NCI-H1105 treated with DMSO at 0.1 percent for 48 hours (cell line): Measurements from ENCODE around the gene PHYHIPL.

Experiments used
- DNase-seq: peaks from one replicate; lab custom pipeline; 2025; lab: John Stamatoyannopoulos, UW

Gene PHYHIPL

DNA sequence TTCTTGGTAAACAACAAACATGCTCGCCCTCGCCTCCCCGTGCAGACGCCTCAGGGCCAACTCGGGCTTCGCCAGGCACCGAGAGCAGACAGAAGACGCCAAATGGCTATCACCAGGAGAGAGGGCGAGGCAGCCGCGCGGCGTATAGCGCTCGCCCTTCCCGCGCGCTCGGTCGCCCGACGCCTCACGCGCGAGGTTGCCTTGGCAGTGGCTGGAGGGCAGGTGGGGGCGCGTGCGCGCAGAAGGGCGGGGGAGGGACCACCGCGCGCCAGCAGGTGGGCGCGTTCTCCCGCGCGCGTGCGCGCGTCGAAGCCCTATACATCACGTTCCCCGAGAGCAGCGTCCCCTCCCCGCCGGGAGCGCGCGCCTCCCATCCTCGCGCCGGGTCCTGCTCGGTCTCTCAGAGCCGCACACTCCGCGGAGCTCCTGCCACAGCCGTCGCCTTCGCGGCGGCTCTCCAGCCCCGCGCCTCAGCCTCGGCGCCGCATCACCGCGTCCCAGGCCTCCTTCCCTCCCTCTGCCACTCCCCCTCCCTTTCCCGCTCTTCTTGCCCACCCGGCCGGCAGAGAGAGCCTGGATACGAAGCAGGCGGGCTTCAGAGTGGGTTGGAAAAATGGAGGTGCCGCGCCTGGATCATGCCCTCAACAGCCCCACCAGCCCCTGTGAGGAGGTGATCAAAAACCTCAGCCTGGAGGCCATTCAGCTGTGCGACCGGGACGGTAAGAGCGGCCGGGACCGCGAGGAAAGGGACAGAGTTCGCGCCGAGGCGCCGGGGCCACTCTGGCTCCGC, at the start of gene PHYHIPL:
Gene PHYHIPL, plus strand, starts transcription at position 403 of the 790 bp plus-strand sequence. Its CDS starts 211 bp downstream, at position 614.
- peak; percentile 73 for DNase-seq

DNA sequence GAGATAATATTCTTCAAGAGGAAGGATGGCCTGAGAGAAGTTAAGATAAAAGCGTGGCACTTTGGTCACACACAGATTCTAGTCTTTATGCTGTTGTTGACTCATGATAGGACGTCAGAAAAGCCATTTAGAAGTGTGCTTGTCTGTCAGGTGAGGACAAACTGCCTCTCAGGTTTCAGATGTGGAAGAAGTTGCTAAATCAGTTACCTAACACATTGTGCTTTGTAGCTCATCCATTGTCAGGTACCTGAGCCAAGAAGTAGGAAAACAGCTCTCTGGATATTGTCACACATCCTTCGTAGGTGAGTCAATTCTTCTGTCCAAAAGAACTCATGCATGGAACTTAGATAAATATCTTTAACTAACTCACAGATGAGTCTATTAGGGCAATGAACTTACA, 49.5 kb upstream of the PHYHIPL start:
- no peak for DNase-seq

GRCh38 chr10:59127991-59128390, 48.5 kb upstream of the PHYHIPL start:
- DNase-seq: no peak

DNA sequence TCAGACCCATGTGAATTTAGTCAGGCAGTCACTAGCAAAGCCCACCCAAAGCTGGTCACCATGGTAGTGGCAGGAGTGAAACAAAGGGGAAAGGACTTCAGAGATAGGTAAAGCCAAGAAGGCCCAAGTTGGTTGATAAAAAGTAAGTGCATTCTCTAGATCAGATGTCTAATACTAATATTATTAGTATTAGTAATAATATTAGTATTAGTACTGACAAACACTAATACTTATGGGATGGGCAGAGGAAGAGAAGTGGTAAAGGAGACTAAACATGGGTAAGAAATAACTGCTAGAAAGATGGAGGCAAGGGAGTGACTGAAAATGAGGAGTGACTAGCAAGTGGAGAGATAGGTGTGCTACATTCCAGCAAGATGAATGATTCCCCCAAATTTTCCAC, 46.6 kb upstream of the PHYHIPL start:
- no peak for DNase-seq

GRCh38 chr10:59131666-59132065, 44.8 kb upstream of the PHYHIPL start:
- DNase-seq: no peak

DNA sequence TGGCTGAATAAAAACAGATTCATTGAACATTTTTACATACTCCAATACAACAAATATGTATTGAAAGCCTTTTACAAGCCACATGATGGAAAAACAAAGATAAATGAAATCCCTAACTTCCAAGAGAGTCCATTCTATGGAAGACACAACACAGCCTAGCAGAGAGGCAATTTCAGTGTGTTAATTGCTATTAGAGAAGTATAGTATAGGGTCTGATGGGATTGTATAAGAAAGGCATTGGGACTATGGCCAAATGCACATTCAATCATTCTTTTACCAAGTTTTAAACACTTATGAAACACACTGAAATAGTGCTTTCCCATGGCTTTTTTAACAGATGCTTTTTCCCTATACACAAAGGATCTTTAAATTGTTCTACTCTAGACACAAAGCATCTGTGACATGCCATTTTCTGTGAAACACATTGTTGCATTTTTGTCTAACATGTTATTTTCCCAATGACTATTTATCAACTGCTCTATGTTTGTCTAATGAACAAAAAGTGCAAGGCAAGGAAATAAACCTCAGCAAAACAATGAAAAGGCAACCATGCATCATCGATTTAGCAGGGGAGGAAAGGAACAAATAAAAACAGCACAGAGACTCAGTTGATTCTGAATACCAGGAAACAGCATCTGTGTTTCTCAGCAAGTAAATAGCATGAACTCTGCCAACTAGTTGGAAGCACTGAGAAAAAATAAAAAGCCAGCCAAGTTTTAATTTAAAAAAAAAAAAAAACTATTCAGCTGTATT, 42.4 kb upstream of the PHYHIPL start:
- DNase-seq: no peak

DNA sequence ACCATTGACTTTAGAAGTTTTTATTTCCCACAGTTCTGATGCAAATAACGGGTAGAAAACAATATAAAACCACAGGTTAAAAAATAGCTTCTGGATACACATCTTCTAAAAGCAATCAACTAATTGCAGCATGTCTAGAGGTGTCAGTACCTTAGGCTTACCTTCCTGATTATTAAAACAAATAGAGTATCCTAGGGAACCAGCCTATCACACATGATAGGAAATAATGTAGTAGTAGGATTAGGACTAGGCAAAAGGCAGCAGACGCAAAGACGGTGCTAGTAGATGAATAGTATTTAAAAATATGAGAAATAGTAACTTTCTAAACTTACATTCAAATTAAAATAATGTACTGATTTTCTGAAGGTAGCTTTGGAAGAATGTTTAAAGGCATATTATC, 41.7 kb upstream of the PHYHIPL start:
- no peak for DNase-seq

DNA sequence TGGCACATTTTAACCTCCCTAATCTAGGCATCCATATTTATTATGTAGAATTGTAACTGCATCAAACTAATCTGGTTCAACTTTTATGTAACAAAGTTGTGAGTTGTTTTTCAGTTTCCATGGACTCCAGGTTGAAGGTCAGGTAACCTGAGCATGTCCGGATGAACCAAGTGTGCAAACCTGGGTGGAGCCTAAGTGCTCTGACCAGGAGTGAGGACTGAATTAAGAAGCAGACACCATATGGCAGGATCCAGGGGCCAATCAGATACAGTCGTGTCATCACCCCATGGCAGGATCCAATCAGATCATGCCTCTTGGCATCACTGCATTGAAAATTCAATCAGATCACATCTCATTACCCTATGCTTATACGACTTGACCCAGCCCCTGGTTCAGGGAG, 41.2 kb upstream of the PHYHIPL start:
- DNase-seq: no peak

GRCh38 chr10:59138052-59138451, 38.4 kb upstream of the PHYHIPL start:
- DNase-seq: no peak

- no peak for DNase-seq
Observed at GRCh38 chr10:59143544-59143943, 32.9 kb upstream of the PHYHIPL start.

- DNase-seq: no peak
Observed at GRCh38 chr10:59148701-59149100, 27.7 kb upstream of the PHYHIPL start.

DNA sequence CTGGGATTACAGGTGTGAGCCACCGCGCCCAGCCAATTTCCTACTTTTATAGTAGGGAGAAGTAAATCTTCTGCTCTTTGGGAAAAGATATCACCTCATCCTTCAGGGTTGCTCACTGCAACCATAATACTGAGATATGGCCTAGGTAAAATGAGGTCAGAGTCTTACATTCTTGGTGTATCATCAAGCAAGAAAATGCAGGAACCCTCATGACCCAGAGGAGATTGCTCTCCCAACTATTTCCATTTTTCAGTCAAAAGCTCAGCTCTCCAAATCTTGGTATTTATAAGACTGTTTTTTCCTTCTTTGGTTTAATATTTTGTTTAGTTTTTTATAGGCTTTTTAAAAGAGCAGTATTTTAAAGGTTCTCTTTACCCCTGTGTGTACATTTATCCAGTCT, 20.9 kb upstream of the PHYHIPL start:
- DNase-seq: no peak

GRCh38 chr10:59167512-59167911, 8.9 kb upstream of the PHYHIPL start:
- DNase-seq: no peak

DNA sequence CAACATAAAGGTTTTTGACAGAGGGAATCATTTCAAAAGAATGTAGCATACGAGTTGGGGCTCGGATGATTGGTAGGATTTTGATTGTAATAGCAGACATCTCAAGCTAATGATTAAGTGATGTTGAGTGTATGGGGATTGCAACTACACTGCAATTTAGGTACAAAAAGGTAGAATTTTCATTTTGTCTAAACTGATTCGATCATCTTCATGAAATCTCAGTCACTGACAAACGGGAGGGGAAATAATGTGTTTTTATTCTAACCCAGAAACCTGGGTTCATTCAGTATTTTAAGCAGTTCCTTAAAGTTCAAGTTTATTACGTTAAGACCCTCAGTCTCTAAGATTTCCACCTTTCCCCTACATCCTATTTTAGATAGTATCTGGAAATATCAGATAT, 3.9 kb upstream of the PHYHIPL start:
- DNase-seq: no peak

DNA sequence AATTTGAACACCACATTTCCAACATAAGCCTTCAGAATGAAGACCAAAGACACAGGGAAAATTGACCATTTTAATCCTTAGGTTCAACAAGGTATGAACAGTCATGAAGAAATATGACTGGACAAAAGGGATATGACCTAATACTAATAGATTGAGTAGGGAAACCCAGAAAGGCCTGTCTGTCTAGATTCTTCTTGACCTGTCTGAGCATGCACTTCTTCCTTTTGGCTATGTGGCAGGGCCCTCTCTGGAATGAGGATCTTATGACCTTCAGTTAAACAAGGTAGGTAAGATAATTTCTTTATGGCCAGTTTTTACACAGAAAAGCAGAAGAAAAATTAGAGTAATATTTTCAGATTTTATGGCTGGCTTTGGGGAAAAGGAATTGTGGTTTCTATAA, 3.0 kb upstream of the PHYHIPL start:
- DNase-seq: no peak

DNA sequence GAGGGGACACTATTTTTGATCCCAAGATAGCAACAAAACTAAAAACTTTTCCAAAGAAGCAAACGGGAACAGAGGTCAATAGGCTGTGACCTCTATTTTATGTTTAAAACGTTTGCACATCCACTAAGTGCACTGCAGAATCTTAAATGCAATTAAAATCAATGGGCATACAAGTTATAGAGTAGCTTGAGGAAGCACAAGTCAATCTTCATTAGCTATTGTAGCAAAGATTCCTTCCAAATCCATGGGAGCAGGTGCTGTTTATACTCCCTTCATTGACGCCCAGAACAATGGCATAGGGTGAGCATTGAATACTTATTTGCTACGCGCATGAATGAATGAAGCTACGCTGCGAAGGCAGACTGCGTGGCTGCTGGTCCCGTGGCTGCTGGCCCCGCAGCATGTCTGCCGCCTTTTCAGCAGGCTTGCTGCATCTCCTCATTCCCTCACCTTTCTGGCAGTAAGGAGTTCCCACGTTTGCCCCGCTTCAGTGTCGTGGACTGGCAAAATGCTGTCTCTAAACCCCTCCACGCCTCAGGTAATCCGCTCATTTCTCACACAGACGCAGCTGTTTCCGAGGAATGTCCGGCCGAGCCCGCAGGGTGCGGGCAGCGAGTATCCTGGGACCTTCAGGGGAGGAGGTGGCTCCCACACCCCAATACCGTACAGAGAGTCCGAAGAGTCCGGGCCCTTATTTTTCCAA, 754 bp upstream of the PHYHIPL start:
- peak; percentile 54 for DNase-seq

DNA sequence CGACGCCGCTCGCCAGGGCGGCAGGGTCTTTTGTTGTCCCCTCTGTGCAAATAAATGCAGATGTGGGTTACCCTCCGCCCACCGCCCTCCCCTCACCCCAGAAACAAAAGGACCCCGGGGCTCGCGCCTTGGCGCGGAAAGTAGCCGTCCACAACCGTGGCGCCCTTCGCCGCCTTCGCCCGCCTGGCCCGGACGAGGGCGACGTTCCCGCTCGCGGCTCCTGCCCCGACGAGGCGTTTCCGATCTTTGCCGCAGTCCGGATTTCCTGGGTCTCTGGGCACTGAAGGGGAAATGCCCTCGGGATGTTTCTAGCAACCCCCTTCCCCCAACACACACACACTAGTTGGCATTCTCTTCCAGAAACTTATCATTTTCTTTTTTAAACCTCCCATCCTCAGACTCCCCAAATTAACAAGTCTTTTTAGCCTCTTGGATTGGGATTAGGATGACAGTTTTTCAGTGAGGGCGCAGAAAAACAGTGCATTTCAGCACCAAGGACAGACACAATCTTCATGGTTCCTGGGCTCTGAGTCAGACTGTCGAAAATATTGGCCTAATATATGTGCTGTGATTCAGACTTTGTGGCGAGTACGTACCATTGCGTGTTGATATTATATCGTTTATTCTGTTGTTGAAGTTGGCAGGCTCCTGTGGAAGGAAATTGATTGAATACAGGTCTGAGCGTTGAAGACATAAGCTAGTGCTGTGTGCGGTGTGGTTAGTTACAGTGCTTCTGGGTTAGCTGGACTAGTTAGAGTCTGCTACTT, 771 bp downstream of the PHYHIPL start:
- DNase-seq: peak; percentile 49

GRCh38 chr10:59177836-59178235, 1.4 kb downstream of the PHYHIPL start:
- DNase-seq: no peak

GRCh38 chr10:59179068-59179467, 2.6 kb downstream of the PHYHIPL start:
- DNase-seq: no peak

- no peak for DNase-seq
Observed at GRCh38 chr10:59180689-59181270, 4.3 kb downstream of the PHYHIPL start.

DNA sequence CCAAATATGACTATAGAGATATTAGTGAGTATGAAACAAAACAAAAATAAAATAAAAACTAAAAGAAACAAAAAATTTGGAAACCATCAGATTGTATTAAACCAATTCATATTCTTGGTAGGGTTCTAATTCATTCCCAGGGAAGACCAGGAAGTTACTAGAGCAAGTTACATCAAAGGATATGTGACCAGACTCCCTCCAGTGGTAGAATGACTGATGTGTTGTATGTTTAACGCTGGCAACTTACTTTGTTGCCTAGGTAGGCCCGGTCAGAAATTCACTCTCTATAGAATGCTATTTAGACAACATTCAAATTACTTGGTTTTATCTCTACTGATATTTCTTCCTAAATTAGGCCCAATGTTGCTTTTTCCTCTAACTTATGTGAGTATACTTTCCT, 5.2 kb downstream of the PHYHIPL start:
- peak; percentile 32 for DNase-seq

- DNase-seq: no peak
Observed at GRCh38 chr10:59190332-59190731, 13.9 kb downstream of the PHYHIPL start.
